Ascending aorta (tissue), 2 donors: Measurements from ENCODE around the gene APCDD1L. TPM values are rescaled to one million over a fixed set of nuclear protein-coding genes. Genes with fewer than 3 reads are reported as not detected.

Source experiments
- DNase-seq, 2 donors: peaks; one replicate each; pipeline ENCODE4 v3.0.0-alpha.2; 2019; ENCODE audit warnings: low spot score in 2 of 2
- H3K27ac ChIP-seq, 2 donors: fragments of 200-600 bp; sonication (generic); one replicate each; pipeline ENCODE4 v1.5.1; 2016 to 2017; ENCODE audit warnings: mild to moderate bottlenecking in 1 of 2
- H3K27me3 ChIP-seq: fragments of 200-600 bp; sonication (generic); one replicate; pipeline ENCODE4 v1.5.1; 2017
- H3K36me3 ChIP-seq, 2 donors: fragments of 200-600 bp; sonication (generic); one replicate each; pipeline ENCODE4 v1.5.1; 2016
- H3K4me1 ChIP-seq, 2 donors: fragments of 200-600 bp; sonication (generic); one replicate each; pipeline ENCODE4 v1.5.1; 2016 to 2017; ENCODE audit warnings: mild to moderate bottlenecking in 1 of 2
- H3K4me3 ChIP-seq, 2 donors: fragments of 200-600 bp; sonication (generic); one replicate each; pipeline ENCODE4 v1.5.1; 2016 to 2017; ENCODE audit warnings: mild to moderate bottlenecking in 1 of 2
- H3K9me3 ChIP-seq, 2 donors: fragments of 200-600 bp; sonication (generic); one replicate each; pipeline ENCODE4 v1.5.1; 2016
- intact Hi-C: fragments of 100-400 bp; cut with DNase I; formaldehyde crosslinking; loops from one replicate; pipeline ENCODE4 v1.15.1; 2023
- total RNA-seq: library from RNA; depleted of rRNA; stranded (reverse); fragments of >200 nt; gene quantifications from one replicate; pipeline ENCODE4 v1.1.0, GENCODE V29; 2016
- TF ChIP-seq, protein P1 (sequence below), 3 experiments: fragments of 200-600 bp in 2 of 3; fragments of 450-650 bp in 1 of 3; sonication (generic) in 2 of 3; IDR thresholded peaks; one replicate each; pipeline ENCODE4 v1.5.1; 2016 to 2019; ENCODE audit warnings: antibody characterized with exemption in 3 of 3, mild to moderate bottlenecking in 1 of 3, moderate library complexity in 1 of 3

APCDD1L gene
- total RNA-seq, 1 donor from 2014 or later = 2.1 TPM

DNA sequence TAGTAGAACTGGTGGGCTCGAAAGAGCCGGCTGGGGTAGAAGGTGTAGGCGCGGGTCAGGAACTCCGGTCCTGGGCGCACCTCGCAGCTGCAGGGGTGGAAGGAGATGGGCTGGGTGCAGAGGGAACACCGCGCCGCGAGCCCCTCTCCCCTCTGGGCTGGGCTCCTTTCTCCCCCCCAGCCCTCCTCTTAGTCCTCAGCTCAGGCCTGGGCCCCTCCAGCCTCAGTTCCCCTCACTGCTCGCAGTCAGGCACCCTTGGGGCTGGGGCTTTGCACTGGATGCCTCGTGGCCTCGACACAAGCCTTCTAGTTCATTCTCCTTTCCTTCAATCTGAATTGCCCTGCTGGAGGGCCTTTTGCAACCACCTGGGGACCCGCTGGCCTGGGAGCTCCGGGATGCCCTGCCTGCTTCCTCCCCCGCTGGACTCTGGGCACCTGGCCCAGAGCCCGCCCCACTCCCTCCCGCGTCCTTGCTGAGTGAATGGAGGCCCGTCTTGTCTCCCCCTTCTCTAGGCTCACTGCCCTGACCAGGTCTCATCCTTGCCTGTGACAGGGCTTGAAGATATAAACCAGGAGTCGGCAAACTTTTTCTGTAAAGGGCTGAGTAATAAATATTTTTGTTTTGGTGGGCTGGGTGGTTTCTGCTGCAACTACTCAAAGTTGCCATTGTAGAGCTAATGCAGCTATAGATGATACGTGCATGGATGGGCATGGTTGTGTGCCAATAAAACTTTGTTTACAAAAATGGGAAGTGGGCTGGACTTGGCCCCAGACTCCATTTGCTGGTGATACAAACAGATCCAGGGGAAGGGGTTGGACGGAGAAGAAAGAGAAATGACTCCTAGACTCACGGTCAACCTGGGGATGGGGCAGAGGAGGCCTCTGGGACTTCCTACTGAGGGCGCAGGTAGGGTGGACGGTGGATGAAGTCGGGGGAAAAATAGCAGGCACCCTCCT is 47.3 kb downstream of the APCDD1L start:
- intact Hi-C loops = no loop called here
- TF ChIP-seq, protein P1, sequence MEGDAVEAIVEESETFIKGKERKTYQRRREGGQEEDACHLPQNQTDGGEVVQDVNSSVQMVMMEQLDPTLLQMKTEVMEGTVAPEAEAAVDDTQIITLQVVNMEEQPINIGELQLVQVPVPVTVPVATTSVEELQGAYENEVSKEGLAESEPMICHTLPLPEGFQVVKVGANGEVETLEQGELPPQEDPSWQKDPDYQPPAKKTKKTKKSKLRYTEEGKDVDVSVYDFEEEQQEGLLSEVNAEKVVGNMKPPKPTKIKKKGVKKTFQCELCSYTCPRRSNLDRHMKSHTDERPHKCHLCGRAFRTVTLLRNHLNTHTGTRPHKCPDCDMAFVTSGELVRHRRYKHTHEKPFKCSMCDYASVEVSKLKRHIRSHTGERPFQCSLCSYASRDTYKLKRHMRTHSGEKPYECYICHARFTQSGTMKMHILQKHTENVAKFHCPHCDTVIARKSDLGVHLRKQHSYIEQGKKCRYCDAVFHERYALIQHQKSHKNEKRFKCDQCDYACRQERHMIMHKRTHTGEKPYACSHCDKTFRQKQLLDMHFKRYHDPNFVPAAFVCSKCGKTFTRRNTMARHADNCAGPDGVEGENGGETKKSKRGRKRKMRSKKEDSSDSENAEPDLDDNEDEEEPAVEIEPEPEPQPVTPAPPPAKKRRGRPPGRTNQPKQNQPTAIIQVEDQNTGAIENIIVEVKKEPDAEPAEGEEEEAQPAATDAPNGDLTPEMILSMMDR (IDR thresholded peaks at IDR 0.05) = no peak
- H3K4me3 ChIP-seq = no peak overlapping the region
- peaks cover 0 to 3% of the 10 kb centered on the region in 2 donors for H3K36me3 ChIP-seq
- no peak overlapping the region for H3K27ac ChIP-seq
- no peaks in the 10 kb centered on the region for H3K9me3 ChIP-seq
- H3K4me1 ChIP-seq = no peaks in the 10 kb centered on the region
- DNase-seq = no peak
- H3K27me3 ChIP-seq = no peaks in the 10 kb centered on the region

DNA sequence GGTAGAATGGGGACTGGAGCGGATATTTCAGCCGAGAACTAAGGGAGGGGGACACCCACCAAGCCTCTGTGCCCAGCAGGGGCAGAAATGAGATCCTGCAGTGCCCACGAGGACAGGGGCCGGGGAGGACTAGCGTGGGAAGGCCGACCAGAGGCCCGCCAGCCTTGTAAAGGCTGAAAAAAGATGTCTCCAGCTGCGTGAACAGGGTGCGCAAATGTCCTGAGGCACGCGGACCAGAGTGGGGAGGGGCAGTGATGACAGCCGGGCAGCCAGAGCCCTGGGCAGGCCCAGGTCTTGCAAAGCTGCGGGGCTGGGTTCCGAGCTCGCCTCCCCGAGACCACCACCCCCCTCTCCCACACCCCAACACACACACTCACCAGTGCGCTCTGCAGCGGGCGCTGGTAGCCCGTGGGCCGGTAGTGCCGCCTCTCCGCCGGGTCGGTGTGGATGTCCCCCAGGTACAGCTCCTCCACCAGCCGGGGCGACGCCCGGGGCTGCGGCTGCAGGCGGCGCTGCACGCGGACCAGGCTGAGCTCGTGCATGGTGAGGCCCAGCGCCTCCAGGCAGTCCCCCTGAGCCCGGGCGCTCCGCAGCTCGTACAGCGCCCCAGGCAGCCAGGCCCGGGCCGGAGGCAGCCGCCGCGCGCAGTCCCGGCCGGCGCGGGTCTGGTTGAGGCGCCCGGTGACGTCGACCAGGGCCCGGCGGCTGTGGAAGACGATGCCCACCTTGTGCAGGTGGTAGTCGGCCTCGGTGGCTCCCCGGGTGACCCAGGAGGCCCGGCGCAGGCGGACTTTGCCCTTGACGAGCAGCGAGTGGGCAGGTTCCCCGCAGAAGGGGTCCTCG is 48.2 kb downstream of the APCDD1L start:
- intact Hi-C loops = no loop called here
- no peak overlapping the region for H3K27ac ChIP-seq
- peaks cover 0 to 3% of the 10 kb centered on the region in 2 donors for H3K36me3 ChIP-seq
- H3K9me3 ChIP-seq = no peaks in the 10 kb centered on the region
- DNase-seq = no peak
- H3K4me1 ChIP-seq = no peaks in the 10 kb centered on the region
- H3K4me3 ChIP-seq = no peak overlapping the region
- H3K27me3 ChIP-seq = no peaks in the 10 kb centered on the region
- TF ChIP-seq, protein P1 (IDR thresholded peaks at IDR 0.05) = no peak

DNA sequence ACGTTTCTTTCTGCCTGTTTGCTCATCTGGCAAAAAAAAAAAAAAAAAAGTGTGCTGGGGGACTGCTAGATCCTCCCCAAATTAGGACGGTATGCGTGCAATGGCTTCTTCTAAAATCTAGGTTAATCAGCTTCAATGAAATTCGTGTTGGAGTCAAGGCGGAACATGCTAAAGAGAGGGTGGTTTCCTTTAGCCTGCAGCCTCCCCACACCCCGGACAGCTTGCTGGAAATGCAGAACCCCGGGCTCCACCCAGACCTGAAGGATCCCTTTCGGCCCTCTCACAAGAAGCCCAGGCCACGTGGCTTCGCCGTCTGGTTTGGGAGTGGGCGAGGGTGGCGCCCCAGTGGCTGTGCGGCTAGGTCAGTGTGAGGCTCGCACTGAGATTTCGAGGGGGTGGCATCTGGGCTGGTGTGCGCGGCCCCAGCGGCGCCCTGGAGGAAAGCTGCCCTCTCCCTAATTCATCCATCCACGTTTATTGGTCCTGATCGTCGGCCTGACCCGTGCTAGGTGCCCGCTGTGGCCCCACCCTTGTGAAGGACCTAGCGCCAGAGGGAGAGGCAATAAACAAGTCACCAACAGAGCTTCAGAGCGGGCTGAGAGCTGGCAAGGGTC is 49.0 kb downstream of the APCDD1L start:
- Histone ChIP-seq H3K27me3 (no peaks in the 10 kb centered on the region), H3K36me3 (peaks cover 0 to 3% of the 10 kb centered on the region in 2 donors), H3K9me3 (no peaks in the 10 kb centered on the region), H3K4me3 (no peak overlapping the region), H3K27ac (no peak overlapping the region), H3K4me1 (no peaks in the 10 kb centered on the region)
- DNase-seq = no peak
- intact Hi-C loops = no loop called here
- TF ChIP-seq, protein P1 (IDR thresholded peaks at IDR 0.05) = no peak

DNA sequence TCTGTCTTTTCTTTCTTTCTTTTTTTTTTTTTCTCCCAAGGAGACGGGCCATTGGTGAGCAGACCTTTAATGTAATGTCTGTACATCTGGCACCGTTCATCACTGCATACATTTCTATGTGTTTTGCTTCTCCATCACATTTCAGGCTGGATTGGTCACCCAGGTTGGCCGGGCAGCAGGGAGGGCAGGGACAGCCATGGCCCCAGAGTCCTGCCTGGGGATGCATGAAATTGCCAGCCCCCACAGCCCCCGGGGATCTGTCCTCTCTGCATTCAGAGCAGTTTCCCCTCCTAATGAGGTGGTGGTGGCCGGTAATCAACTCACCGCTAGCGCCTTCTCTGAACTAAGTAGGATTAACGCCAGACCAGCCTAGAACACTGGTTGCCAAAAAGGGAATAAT is 50.4 kb downstream of the APCDD1L start:
- H3K27ac ChIP-seq = no peak overlapping the region
- no peaks in the 10 kb centered on the region for H3K9me3 ChIP-seq
- H3K4me1 ChIP-seq = no peaks in the 10 kb centered on the region
- TF ChIP-seq, protein P1 (IDR thresholded peaks at IDR 0.05) = no peak
- H3K4me3 ChIP-seq = no peak overlapping the region
- intact Hi-C loops = no loop called here
- H3K27me3 ChIP-seq = no peaks in the 10 kb centered on the region
- H3K36me3 ChIP-seq = peaks cover 3 to 6% of the 10 kb centered on the region in 2 donors
- DNase-seq = peak in 1 of 2 donors; percentile 28

DNA sequence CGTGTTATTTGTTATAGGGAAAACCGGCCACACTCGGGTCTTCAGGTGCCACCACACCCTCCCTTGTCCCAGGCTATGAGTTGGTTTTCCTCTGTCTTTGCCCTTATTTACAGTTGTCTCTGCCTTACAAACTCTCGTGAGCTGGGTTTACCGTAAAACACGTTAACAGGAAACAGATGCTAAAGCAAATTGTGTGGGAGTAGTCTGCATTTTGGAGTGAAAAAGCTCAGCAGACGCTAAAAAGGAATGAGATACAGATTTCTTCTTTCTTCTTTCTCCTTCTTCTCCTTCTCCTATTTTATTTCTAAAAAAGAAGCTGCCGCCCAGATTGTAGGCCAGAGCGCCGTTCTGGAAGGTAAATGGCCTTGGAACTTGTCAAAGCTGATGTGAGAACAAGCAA is 51.9 kb downstream of the APCDD1L start:
- Histone ChIP-seq H3K9me3 (no peaks in the 10 kb centered on the region), H3K27ac (no peak overlapping the region), H3K36me3 (peaks cover 3 to 6% of the 10 kb centered on the region in 2 donors), H3K4me3 (no peak overlapping the region), H3K4me1 (no peaks in the 10 kb centered on the region), H3K27me3 (no peaks in the 10 kb centered on the region)
- DNase-seq = no peak
- TF ChIP-seq, protein P1 (IDR thresholded peaks at IDR 0.05) = no peak
- intact Hi-C loops = no loop called here
